HG03565 (cell line): ENCODE results near the gene KMT5B.
"Not testable (repeated sequence)": the region's sequence is repeated elsewhere in the genome, so short reads cannot be mapped to it uniquely, and the experiment has no call there.

ENCODE experiments used
- ATAC-seq: cut with Tn5 transposase; IDR thresholded peaks from one replicate; pipeline ENCODE4 v1.9.1; 2021; ENCODE audit warnings: mild to moderate bottlenecking, moderate library complexity; ENCODE audit not compliant: unreplicated experiment

KMT5B gene

GRCh38 chr11:68213135-68213515, at the start of gene KMT5B:
Gene KMT5B, minus strand, starts transcription at chr11:68213296. Its CDS starts 23,220 bp downstream, at chr11:68190076.
- ATAC-seq, result peak; percentile 14

GRCh38 chr11:68262544-68262827, 49.4 kb upstream of the KMT5B start:
- ATAC-seq, result no peak

GRCh38 chr11:68261749-68262543, 48.9 kb upstream of the KMT5B start:
- no peak for ATAC-seq

GRCh38 chr11:68261006-68261405, 47.9 kb upstream of the KMT5B start:
- ATAC-seq, result no peak

GRCh38 chr11:68260484-68260883, 47.4 kb upstream of the KMT5B start:
- ATAC-seq, result no peak

GRCh38 chr11:68259122-68259959, 46.2 kb upstream of the KMT5B start:
- ATAC-seq, result no peak

- no peak for ATAC-seq
Observed at GRCh38 chr11:68258363-68258765, 45.3 kb upstream of the KMT5B start.

GRCh38 chr11:68257477-68258362, 44.6 kb upstream of the KMT5B start:
- no peak for ATAC-seq

GRCh38 chr11:68256331-68256741, 43.2 kb upstream of the KMT5B start:
- no peak for ATAC-seq

GRCh38 chr11:68255526-68255925, 42.4 kb upstream of the KMT5B start:
- ATAC-seq, result no peak

GRCh38 chr11:68254421-68254820, 41.3 kb upstream of the KMT5B start:
- ATAC-seq, result no peak

GRCh38 chr11:68251765-68252164, 38.7 kb upstream of the KMT5B start:
- ATAC-seq, result no peak

- ATAC-seq, result not testable (repeated sequence)
Observed at GRCh38 chr11:68244912-68245311, 31.8 kb upstream of the KMT5B start.

GRCh38 chr11:68243847-68244246, 30.8 kb upstream of the KMT5B start:
- not testable (repeated sequence) for ATAC-seq

GRCh38 chr11:68242616-68243015, 29.5 kb upstream of the KMT5B start:
- ATAC-seq, result no peak

GRCh38 chr11:68231621-68232020, 18.5 kb upstream of the KMT5B start:
- no peak for ATAC-seq

- no peak for ATAC-seq
Observed at GRCh38 chr11:68229601-68230000, 16.5 kb upstream of the KMT5B start.

GRCh38 chr11:68226421-68226820, 13.3 kb upstream of the KMT5B start:
- no peak for ATAC-seq

GRCh38 chr11:68224606-68225005, 11.5 kb upstream of the KMT5B start:
- ATAC-seq, result no peak

GRCh38 chr11:68223275-68223674, 10.2 kb upstream of the KMT5B start:
- ATAC-seq, result no peak

- no peak for ATAC-seq
Observed at GRCh38 chr11:68221406-68221805, 8.3 kb upstream of the KMT5B start.
